HepG2 (cell line): Measurements from ENCODE around the gene HTR3B. TPM values are rescaled to one million over a fixed set of nuclear protein-coding genes. Genes with fewer than 3 reads are reported as not detected.

Experiments used
- CHCHD3 ChIP-seq: sonication (generic); formaldehyde crosslinking; IDR thresholded peaks from 2 replicates; pipeline ENCODE4 v1.8.0; 2022; ENCODE audit warnings: mild to moderate bottlenecking, missing genetic modification reagents, moderate library complexity
- EED ChIP-seq: sonication (generic); formaldehyde crosslinking; IDR thresholded peaks from 2 replicates; pipeline ENCODE4 v1.5.0; 2020; ENCODE audit warnings: mild to moderate bottlenecking, missing genetic modification reagents
- GATAD2A ChIP-seq: IDR thresholded peaks from 2 replicates; pipeline ENCODE4 v1.6.1; 2016
- HMGA1 ChIP-seq: sonication (generic); formaldehyde crosslinking; conservative IDR thresholded peaks from 2 replicates; pipeline ENCODE4 v1.4.0; 2020; ENCODE audit warnings: missing genetic modification reagents
- HNRNPL ChIP-seq: fragments of 200-400 bp; formaldehyde crosslinking; IDR thresholded peaks from 2 replicates; pipeline ENCODE4 v1.6.1; 2017; ENCODE audit warnings: mild to moderate bottlenecking, low read depth, low read length
- MAFK ChIP-seq, 2 experiments: IDR thresholded peaks in 1 of 2; conservative IDR thresholded peaks in 1 of 2; 2 replicates each; pipeline ENCODE4 v1.6.1; 2011; ENCODE audit warnings: improper control_type of control experiment in 2 of 2, low read length in 2 of 2
- NFATC3 ChIP-seq: sonication (generic); formaldehyde crosslinking; IDR thresholded peaks from 2 replicates; pipeline ENCODE4 v1.5.1; 2020; ENCODE audit warnings: mild to moderate bottlenecking, missing genetic modification reagents
- RARA ChIP-seq: IDR thresholded peaks from 2 replicates; pipeline ENCODE4 v1.6.1; 2016; ENCODE audit warnings: missing genetic modification reagents, missing compliant biosample characterization
- TIGD3 ChIP-seq: sonication (generic); formaldehyde crosslinking; IDR thresholded peaks from 2 replicates; pipeline ENCODE4 v1.5.1; 2020; ENCODE audit warnings: mild to moderate bottlenecking, missing genetic modification reagents, borderline replicate concordance
- USF2 ChIP-seq, 2 experiments: sonication (generic) in 1 of 2; formaldehyde crosslinking in 1 of 2; IDR thresholded peaks; 2 replicates each; pipeline versions ENCODE4 v1.5.1 to v1.6.1; 2011 to 2020; ENCODE audit warnings: borderline replicate concordance in 1 of 2, low read depth in 1 of 2, low read length in 1 of 2, mild to moderate bottlenecking in 1 of 2, missing genetic modification reagents in 1 of 2, moderate library complexity in 1 of 2
- ZBTB38 ChIP-seq: sonication (generic); formaldehyde crosslinking; IDR thresholded peaks from 2 replicates; pipeline ENCODE4 v1.5.1; 2020; ENCODE audit warnings: mild to moderate bottlenecking, missing genetic modification reagents
- ZFP82 ChIP-seq: sonication (generic); formaldehyde crosslinking; IDR thresholded peaks from 2 replicates; pipeline ENCODE4 v1.5.1; 2020; ENCODE audit warnings: mild to moderate bottlenecking, missing genetic modification reagents, borderline replicate concordance
- ZNF496 ChIP-seq: sonication (generic); formaldehyde crosslinking; IDR thresholded peaks from 2 replicates; pipeline ENCODE4 v1.8.1; 2023; ENCODE audit warnings: mild to moderate bottlenecking, moderate library complexity, missing genetic modification reagents; ENCODE audit not compliant: insufficient replicate concordance
- ZNF563 ChIP-seq: sonication (generic); formaldehyde crosslinking; IDR thresholded peaks from 2 replicates; pipeline ENCODE4 v1.8.0; 2022; ENCODE audit warnings: mild to moderate bottlenecking, moderate library complexity, missing genetic modification reagents
- ZNF569 ChIP-seq: sonication (generic); formaldehyde crosslinking; IDR thresholded peaks from 2 replicates; pipeline ENCODE4 v1.5.0; 2020; ENCODE audit warnings: mild to moderate bottlenecking, missing genetic modification reagents, moderate library complexity, borderline replicate concordance
- polyA plus RNA-seq, 8 experiments: library from polyadenylated mRNA; depleted of rRNA in 3 of 8; stranded (reverse) in 7 of 8; unstranded in 1 of 8; fragments of >200 nt; fragmentation: Illumina TruSeq in 4 of 8; extraction: Trizol in 4 of 8; gene quantifications; 2 replicates each; pipeline versions ENCODE4 v1.2.1 to v1.2.3, GENCODE V29; 2011 to 2016; ENCODE audit warnings: low read depth in 4 of 8, missing spikeins in 1 of 8, mixed read lengths in 1 of 8; ENCODE audit not compliant: insufficient read depth in 1 of 8
- total RNA-seq, 5 experiments: library from RNA; depleted of rRNA; stranded (reverse); fragments of >200 nt; fragmentation: Illumina TruSeq; extraction: Trizol; gene quantifications; 2 replicates each; pipeline ENCODE4 v1.2.3, GENCODE V29; 2016; ENCODE audit warnings: low read depth in 1 of 5
- TF ChIP-seq, protein P1 (sequence below): sonication (generic); formaldehyde crosslinking; conservative IDR thresholded peaks from 2 replicates; pipeline ENCODE4 v1.4.0; 2020; ENCODE audit warnings: missing genetic modification reagents
- TF ChIP-seq, protein P2 (sequence below): sonication (generic); formaldehyde crosslinking; IDR thresholded peaks from 2 replicates; pipeline ENCODE4 v1.4.0; 2020; ENCODE audit warnings: missing genetic modification reagents
- TF ChIP-seq, protein P3 (sequence below): sonication (generic); formaldehyde crosslinking; IDR thresholded peaks from 2 replicates; pipeline ENCODE4 v1.8.0; 2023; ENCODE audit warnings: mild to moderate bottlenecking, missing genetic modification reagents

Gene HTR3B
- total and polyA plus RNA-seq, 2 of the 13 experiments (the other 11 are each of a cell fraction or from before 2014, with no cell fraction given), result 0.09 to 1.7 TPM

DNA sequence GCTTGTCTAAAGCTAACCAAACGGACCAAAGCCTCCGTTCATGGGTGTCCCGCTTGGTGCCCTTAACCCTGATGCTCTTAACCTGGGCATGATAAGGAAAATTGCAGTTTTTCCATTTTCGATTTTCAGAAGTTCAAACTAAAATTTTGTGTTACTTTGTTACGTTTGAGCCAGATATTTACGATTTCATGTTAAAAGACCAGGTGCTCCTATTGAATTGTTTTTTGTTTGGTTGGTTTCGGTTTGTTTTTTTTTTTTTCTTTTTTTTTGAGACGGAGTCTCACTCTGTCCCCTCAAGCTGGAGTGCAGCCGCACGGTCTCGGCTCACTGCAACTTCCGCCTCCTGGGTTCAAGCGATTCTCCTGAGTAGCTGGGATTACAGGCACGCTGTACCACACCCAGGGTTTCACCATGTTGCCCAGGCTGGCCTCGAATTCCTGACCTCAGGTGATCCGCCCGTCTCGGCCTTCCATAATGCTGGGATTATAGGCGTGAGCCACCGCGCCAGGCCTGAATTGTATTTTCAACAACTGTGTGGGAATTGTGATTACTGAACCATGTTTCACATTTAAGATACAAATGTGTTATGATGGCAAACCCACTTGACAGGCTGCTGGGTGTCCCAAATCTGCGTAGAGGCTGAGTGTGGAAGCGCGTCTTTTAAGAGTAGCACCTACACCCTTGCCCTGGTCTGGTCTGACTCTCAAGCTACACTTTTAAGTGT is 28.4 kb upstream of the HTR3B start (continued):
- TF ChIP-seq, protein P1, sequence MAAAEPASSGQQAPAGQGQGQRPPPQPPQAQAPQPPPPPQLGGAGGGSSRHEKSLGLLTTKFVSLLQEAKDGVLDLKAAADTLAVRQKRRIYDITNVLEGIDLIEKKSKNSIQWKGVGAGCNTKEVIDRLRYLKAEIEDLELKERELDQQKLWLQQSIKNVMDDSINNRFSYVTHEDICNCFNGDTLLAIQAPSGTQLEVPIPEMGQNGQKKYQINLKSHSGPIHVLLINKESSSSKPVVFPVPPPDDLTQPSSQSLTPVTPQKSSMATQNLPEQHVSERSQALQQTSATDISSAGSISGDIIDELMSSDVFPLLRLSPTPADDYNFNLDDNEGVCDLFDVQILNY, result no peak
- TF ChIP-seq USF2 (IDR thresholded peaks at IDR 0.05; ENCODE audit: low read depth, low read length), result no peak
- no peak for TF ChIP-seq USF2 (CRISPR knock-in tag; IDR thresholded peaks at IDR 0.05; ENCODE audit: borderline replicate concordance)
- no peak for TF ChIP-seq ZNF496
- no peak for TF ChIP-seq HNRNPL
- TF ChIP-seq, protein P2, sequence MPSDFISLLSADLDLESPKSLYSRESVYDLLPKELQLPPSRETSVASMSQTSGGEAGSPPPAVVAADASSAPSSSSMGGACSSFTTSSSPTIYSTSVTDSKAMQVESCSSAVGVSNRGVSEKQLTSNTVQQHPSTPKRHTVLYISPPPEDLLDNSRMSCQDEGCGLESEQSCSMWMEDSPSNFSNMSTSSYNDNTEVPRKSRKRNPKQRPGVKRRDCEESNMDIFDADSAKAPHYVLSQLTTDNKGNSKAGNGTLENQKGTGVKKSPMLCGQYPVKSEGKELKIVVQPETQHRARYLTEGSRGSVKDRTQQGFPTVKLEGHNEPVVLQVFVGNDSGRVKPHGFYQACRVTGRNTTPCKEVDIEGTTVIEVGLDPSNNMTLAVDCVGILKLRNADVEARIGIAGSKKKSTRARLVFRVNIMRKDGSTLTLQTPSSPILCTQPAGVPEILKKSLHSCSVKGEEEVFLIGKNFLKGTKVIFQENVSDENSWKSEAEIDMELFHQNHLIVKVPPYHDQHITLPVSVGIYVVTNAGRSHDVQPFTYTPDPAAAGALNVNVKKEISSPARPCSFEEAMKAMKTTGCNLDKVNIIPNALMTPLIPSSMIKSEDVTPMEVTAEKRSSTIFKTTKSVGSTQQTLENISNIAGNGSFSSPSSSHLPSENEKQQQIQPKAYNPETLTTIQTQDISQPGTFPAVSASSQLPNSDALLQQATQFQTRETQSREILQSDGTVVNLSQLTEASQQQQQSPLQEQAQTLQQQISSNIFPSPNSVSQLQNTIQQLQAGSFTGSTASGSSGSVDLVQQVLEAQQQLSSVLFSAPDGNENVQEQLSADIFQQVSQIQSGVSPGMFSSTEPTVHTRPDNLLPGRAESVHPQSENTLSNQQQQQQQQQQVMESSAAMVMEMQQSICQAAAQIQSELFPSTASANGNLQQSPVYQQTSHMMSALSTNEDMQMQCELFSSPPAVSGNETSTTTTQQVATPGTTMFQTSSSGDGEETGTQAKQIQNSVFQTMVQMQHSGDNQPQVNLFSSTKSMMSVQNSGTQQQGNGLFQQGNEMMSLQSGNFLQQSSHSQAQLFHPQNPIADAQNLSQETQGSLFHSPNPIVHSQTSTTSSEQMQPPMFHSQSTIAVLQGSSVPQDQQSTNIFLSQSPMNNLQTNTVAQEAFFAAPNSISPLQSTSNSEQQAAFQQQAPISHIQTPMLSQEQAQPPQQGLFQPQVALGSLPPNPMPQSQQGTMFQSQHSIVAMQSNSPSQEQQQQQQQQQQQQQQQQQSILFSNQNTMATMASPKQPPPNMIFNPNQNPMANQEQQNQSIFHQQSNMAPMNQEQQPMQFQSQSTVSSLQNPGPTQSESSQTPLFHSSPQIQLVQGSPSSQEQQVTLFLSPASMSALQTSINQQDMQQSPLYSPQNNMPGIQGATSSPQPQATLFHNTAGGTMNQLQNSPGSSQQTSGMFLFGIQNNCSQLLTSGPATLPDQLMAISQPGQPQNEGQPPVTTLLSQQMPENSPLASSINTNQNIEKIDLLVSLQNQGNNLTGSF (CRISPR knock-in tag), result no peak
- TF ChIP-seq, protein P3, sequence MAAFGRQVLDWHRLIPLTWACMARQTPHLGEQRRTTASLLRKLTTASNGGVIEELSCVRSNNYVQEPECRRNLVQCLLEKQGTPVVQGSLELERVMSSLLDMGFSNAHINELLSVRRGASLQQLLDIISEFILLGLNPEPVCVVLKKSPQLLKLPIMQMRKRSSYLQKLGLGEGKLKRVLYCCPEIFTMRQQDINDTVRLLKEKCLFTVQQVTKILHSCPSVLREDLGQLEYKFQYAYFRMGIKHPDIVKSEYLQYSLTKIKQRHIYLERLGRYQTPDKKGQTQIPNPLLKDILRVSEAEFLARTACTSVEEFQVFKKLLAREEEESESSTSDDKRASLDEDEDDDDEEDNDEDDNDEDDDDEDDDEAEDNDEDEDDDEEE (CRISPR knock-in tag), result 0 out of 2 replicates have a peak, but pooled peaks have one; percentile 46
- no peak for TF ChIP-seq CHCHD3 (CRISPR knock-in tag)
- peak; percentile 99 for TF ChIP-seq ZBTB38 (CRISPR knock-in tag)
- TF ChIP-seq RARA (CRISPR knock-in tag), result no peak
- peak; percentile 34; the same call in 1 of the 2 replicates for TF ChIP-seq ZNF563 (CRISPR knock-in tag)
- no peak for TF ChIP-seq NFATC3 (CRISPR knock-in tag)
- 0 out of 2 replicates have a peak, but pooled peaks have one; percentile 37 for TF ChIP-seq EED (CRISPR knock-in tag)
- TF ChIP-seq TIGD3, result no peak
- TF ChIP-seq MAFK (conservative IDR thresholded peaks at IDR 0.05 in 1 of 2, IDR thresholded peaks at IDR 0.05 in 1 of 2; ENCODE audit: low read length in 2 of 2), result no peak
- no peak for TF ChIP-seq HMGA1 (CRISPR knock-in tag)
- no peak for TF ChIP-seq ZFP82 (CRISPR knock-in tag)
- TF ChIP-seq GATAD2A, result 0 out of 2 replicates have a peak, but pooled peaks have one; percentile 8
- TF ChIP-seq ZNF569 (CRISPR knock-in tag), result 0 out of 2 replicates have a peak, but pooled peaks have one; percentile 59
